Tongue (tissue), 2 donors: ENCODE data around the gene MID1. TPM values are rescaled to one million over a fixed set of nuclear protein-coding genes. Genes with fewer than 3 reads are reported as not detected.
"Not testable (repeated sequence)": the region's sequence is repeated elsewhere in the genome, so short reads cannot be mapped to it uniquely, and the experiment has no call there.

Experiments
- DNase-seq: peaks from one replicate; pipeline ENCODE4 v3.0.0-alpha.2; 2015
- total RNA-seq: library from RNA; depleted of rRNA; stranded (reverse); fragments of >200 nt; gene quantifications from one replicate; pipeline ENCODE4 v1.2.3, GENCODE V29; 2014

The MID1 gene
- total RNA-seq, 1 donor from 2014 or later, result 23.5 TPM

GRCh38 chrX:10617186-10617998 is 3.0 kb downstream of the MID1 start:
- peak; percentile 36 for DNase-seq

DNA sequence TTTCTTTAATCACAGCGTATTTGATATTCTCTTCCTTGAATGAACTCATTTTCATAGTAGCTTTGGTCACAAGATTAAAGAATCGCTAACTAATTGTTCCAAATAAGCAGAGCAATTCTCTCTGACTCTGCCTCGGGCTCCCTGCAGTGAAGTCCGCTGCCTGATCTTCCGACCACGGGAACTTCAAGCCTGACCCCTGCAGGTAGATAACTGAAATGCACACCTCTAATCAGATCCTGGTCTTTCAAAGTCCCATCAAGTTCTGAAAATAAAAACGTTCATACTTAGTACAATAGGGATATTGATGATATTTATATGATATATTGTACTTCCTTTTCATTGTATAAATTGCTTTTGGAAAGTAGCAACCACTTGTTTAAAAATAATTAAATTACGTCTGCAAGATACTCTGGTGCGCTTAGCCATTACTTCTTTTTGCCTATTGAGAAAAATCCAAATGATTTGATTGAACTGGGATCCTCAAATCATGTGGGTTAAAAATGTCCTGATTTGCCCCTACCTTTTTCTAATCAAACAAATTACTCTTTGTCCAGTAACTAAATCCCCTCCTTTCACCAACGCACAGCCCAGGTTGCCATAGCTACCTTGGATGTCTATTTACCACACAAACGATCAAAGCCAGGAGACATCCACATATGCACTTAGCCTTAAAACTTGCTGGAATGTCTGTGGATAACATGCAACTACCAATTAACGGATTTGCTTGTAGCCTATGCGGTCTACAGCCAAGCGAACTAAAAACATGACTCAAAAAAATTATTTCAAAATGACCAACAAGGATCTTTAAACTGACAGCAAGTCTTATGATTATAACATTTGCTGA is 4.2 kb downstream of the MID1 start:
- peak; percentile 77 for DNase-seq

DNA sequence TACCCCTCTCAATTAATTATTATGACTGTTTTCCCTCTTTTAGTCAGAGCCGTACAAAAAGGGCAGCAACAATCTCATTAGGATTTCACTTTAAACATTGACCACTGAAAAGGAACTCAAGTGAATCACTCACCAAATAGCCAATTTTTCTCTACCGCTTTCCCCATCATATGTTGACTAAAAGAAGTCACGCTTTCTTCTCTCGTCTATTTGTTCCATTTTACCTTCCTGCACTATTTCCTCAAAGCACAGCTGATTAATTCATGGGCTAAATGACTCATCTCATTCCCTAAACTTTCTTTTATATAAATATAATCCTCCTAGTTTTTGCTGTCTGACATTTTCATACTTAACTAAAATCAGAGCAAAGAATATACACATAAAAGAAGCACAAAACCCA is 8.2 kb downstream of the MID1 start:
- no peak for DNase-seq

GRCh38 chrX:10611441-10612090 is 8.8 kb downstream of the MID1 start:
- no peak for DNase-seq

DNA sequence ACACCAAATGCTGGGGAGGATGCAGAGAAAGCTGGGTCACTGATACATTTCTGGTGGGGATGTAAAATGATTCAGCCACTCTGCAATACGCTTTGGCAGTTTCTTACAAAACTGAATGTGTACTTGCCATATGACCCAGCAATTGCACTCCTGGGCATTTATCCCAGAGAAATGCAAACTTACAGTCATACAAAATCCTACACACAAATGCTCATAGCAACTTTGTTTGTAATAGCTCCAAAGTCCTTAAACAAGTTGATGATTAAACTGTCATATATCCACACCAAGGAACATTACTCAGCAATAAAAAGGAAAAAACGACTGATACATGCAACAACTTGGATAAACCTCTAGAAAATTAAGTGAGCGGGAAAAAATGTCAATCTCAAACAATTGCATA is 12.3 kb downstream of the MID1 start:
- no peak for DNase-seq

DNA sequence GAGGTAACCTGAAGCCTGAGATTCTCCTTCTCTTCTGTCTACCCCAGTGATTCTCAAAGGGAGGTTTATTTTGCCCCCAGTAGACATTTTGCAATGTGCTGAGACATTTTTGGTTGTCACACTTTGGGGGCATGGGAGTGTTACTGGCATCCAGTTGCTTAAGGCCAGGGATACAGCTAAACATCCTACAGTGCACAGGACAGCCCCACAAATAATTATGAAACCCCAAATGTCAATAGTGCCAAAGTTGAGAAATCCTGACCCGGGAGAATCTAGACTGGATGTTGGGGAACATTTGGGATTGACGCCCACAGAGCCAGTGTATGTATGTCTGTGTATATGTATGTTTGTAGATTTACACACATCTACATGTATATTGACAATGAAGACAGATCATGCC is 13.2 kb downstream of the MID1 start:
- DNase-seq, result no peak

- DNase-seq, result no peak
These were observed 16.8 kb downstream of the MID1 start for GRCh38 chrX:10603612-10604011.

GRCh38 chrX:10602646-10603045 is 17.7 kb downstream of the MID1 start:
- DNase-seq, result no peak

GRCh38 chrX:10600479-10600878 is 19.9 kb downstream of the MID1 start:
- no peak for DNase-seq

GRCh38 chrX:10598540-10598939 is 21.8 kb downstream of the MID1 start:
- peak; percentile 73 for DNase-seq

GRCh38 chrX:10597871-10598270 is 22.5 kb downstream of the MID1 start:
- peak; percentile 22 for DNase-seq

GRCh38 chrX:10591363-10592335 is 28.7 kb downstream of the MID1 start:
- no peak for DNase-seq

- DNase-seq, result not testable (repeated sequence)
These were observed 30.6 kb downstream of the MID1 start for GRCh38 chrX:10589787-10590186.

DNA sequence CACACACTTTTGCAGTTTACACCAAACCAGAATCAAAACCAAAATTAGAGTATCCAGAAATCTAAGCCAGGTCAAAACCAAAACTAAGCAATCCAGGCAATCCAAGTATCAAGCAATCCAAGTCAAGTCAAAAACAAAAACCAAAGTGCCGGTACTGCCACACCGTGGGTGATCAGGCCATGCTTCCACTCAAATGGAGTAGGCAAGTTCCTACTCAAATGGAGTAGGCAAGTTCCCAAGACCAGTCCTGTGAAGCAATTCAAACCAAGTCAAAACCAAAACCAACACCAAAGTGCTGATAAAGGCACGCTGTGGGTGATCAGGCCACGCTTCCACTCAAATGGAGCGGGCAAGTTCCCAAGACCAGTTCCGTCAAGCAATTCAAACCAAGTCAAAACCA is 31.3 kb downstream of the MID1 start:
- no peak for DNase-seq

GRCh38 chrX:10584882-10585281 is 35.5 kb downstream of the MID1 start:
- not testable (repeated sequence) for DNase-seq

DNA sequence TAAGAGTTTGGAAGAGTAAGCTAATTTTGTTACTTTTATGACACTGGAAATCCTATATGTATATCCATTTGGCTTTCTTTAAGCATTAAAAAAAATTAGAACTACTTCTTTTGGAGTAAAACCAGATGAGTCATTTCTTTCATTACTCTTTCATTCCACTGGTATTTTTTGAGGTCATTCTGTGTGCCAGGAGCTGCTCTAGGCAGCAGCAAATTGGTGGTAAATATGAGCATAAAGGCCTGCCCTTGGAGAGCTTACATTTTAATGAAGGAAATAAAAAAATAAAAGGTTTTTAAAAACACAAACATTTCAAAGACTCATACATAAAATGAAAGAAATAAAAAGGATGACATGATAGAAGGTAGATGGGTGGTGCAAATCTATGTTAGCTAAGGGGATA is 37.4 kb downstream of the MID1 start:
- no peak for DNase-seq

DNA sequence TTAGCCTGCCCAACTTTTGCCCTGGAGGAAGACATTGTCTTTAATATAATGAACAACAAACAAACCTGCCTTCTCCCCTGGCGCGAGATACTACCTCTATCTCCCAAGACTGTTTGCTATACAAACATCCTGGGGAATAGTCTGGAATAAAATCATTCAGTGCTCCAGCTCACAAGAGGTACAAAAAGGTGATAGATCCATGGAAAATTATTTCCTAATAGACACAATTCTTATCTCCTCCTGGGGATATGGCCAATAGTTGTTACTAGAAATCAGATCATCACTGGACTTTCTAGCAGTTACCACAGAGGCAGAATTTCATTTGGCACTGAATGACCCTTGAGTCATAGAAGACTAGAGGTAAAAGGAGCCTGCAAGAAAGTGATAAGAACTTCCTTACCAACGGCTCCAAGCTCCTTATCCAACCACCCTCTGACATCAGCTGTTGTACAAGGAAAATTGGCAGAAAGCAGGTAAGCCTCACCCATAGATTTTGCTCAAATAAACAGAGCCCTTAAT is 38.1 kb downstream of the MID1 start:
- no peak for DNase-seq

DNA sequence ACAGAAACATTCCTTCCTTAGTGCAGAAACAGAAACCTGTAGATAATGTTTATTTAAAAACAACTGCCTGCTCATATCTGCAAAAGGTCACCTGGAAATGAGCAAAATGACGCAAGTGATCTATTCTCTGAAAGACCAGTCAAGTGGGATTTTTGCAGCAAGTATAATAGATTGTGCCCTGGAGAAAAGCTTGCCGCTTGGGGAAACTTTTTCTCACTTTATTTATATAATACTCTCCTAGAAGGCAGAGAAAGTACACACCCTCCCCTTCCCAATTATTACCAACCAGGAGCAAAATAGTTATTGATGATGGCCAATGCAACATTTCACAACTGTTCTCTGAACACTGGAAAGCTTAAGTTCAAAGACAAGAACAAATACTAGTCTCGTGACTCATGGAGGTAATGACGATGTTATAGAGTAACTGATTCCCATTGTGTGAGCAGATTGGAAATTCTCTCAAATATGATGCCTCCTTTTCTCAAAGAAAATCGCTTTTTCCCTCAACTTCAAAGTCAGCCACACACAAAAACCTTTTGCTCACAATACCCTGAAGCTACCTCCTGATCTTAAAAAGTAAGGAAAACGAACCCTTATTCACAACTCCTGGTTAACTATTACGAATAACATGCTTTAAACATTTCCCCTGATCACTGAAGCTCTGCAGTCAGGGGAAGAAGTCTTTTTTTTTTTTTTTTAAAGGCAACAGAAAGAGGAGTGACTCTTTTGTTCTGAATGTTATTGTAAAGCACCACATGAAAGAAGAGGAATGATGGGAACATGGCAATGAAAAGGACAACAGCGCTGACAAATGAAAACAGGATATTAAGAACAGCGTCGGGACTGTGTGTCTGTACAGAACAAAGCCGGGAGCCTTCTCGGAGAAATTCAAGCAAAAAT is 41.0 kb downstream of the MID1 start:
- DNase-seq, result no peak

DNA sequence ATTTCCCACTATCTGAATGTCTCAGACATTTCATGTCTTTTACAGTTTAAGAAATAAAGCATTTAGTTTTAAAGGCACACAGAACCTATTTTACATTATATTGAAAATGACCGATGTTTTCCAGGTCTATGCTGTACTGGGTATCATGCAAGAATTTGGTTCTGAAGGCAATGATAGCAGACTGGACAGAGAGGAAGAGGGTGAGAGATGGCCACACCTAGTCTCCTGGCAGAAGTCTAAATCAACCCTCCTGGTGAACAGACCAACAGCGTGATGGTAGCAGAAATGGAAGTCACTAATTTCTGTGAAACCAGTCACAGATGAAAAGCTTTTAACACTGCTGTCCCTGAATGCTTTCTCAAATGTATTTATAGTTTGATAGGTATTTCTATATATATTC is 41.9 kb downstream of the MID1 start:
- no peak for DNase-seq

- no peak for DNase-seq
These were observed 42.5 kb downstream of the MID1 start for GRCh38 chrX:10577853-10578252.
